GM18907 (cell line): ENCODE results near the gene MCM5.
"Not testable (repeated sequence)": the region's sequence is repeated elsewhere in the genome, so short reads cannot be mapped to it uniquely, and the experiment has no call there.

Source experiments
- ATAC-seq: cut with Tn5 transposase; IDR thresholded peaks from one replicate; pipeline ENCODE4 v1.9.1; 2021; ENCODE audit warnings: mild to moderate bottlenecking, moderate library complexity; ENCODE audit not compliant: unreplicated experiment

MCM5 gene

GRCh38 chr22:35470903-35471321, 71.0 kb downstream of the MCM5 start:
- no peak for ATAC-seq

GRCh38 chr22:35471566-35471965, 71.6 kb downstream of the MCM5 start:
- ATAC-seq: not testable (repeated sequence)

- no peak for ATAC-seq
These were observed 72.5 kb downstream of the MCM5 start for GRCh38 chr22:35472488-35472887.

GRCh38 chr22:35473971-35474370, 74.0 kb downstream of the MCM5 start:
- no peak for ATAC-seq
